PC-9 (cell line): ENCODE data around the gene SIGMAR1. TPM values are rescaled to one million over a fixed set of nuclear protein-coding genes. Genes with fewer than 3 reads are reported as not detected.

Experiments used
- BruUV-seq: library from RNA; stranded (reverse); fragments of 400-500 nt; replicated peaks from 2 replicates; lab custom pipeline; 2021; lab: Mats Ljungman, UMichigan
- CTCF ChIA-PET: fragments of 300-600 bp; sonication (Branson Sonifier 250); formaldehyde crosslinking; loops from one replicate; lab custom pipeline; 2022; ENCODE audit warnings: antibody characterized with exemption; lab: Charles Lee
- POLR2A ChIA-PET: fragments of 300-600 bp; sonication (Branson Sonifier 250); formaldehyde crosslinking; loops from one replicate; lab custom pipeline; 2022; ENCODE audit warnings: antibody characterized with exemption; ENCODE audit not compliant: unreplicated experiment; lab: Charles Lee
- DNase-seq, 2 experiments: peaks; one replicate each; pipeline versions ENCODE4 v3.0.0 to v3.0.0-alpha.2; 2015 to 2022; ENCODE audit warnings: mixed read lengths in 1 of 2
- H2AFZ ChIP-seq: fragments of 200-600 bp; sonication (generic); 2 replicates; pipeline ENCODE4 v1.8.1; 2017; ENCODE audit warnings: antibody characterized with exemption
- H3F3A ChIP-seq: fragments of 200-600 bp; sonication (generic); 2 replicates; pipeline ENCODE4 v1.8.1; 2017; ENCODE audit warnings: antibody characterized with exemption, mild to moderate bottlenecking, low read depth; ENCODE audit not compliant: insufficient read depth
- H3K27ac ChIP-seq: fragments of 200-600 bp; sonication (generic); 2 replicates; pipeline ENCODE4 v1.6.1; 2016; ENCODE audit warnings: mixed run types
- H3K27me3 ChIP-seq: fragments of 200-600 bp; sonication (generic); 2 replicates; pipeline ENCODE4 v1.6.1; 2016; ENCODE audit warnings: low read depth, mixed run types; ENCODE audit not compliant: insufficient read depth
- H3K36me3 ChIP-seq: fragments of 200-600 bp; sonication (generic); 2 replicates; pipeline ENCODE4 v1.6.1; 2016; ENCODE audit warnings: low read depth, mixed run types
- H3K4me1 ChIP-seq: fragments of 200-600 bp; sonication (generic); replicated peaks from 2 replicates; pipeline ENCODE4 v1.6.1; 2016; ENCODE audit warnings: mixed run types; ENCODE audit not compliant: insufficient read depth
- H3K4me2 ChIP-seq: fragments of 200-600 bp; sonication (generic); 2 replicates; pipeline ENCODE4 v1.6.1; 2017; ENCODE audit warnings: mixed run types
- H3K4me3 ChIP-seq: fragments of 200-600 bp; sonication (generic); 2 replicates; pipeline ENCODE4 v1.6.1; 2016; ENCODE audit warnings: mixed run types
- H3K79me2 ChIP-seq: fragments of 200-600 bp; sonication (generic); 2 replicates; pipeline ENCODE4 v1.6.1; 2017; ENCODE audit warnings: low read depth, mixed run types
- H3K9me2 ChIP-seq: fragments of 200-600 bp; sonication (generic); 2 replicates; pipeline ENCODE4 v1.8.1; 2017; ENCODE audit warnings: mild to moderate bottlenecking; ENCODE audit not compliant: insufficient read depth
- H3K9me3 ChIP-seq: fragments of 200-600 bp; sonication (generic); 2 replicates; pipeline ENCODE4 v1.8.1; 2016; ENCODE audit warnings: low read depth; ENCODE audit not compliant: insufficient read depth
- H4K20me1 ChIP-seq: fragments of 200-600 bp; sonication (generic); 2 replicates; pipeline ENCODE4 v1.8.1; 2017; ENCODE audit not compliant: insufficient read depth
- EZH2 ChIP-seq: fragments of 200-600 bp; sonication (generic); IDR thresholded peaks from 2 replicates; pipeline ENCODE4 v1.8.0; 2017; ENCODE audit warnings: antibody characterized with exemption, low read depth
- intact Hi-C: fragments of 100-400 bp; cut with micrococcal nuclease; formaldehyde crosslinking; loops from one replicate; pipeline ENCODE4 v1.10.0; 2022; ENCODE audit not compliant: unreplicated experiment
- total RNA-seq: library from RNA; stranded (reverse); gene quantifications from 2 replicates; pipeline ENCODE4 v1.2.3, GENCODE V29; 2021
- TF ChIP-seq, protein P1 (sequence below): fragments of 200-600 bp; sonication (generic); conservative IDR thresholded peaks from 2 replicates; pipeline ENCODE4 v1.6.1; 2017; ENCODE audit warnings: mixed run types, antibody characterized with exemption, mild to moderate bottlenecking, moderate library complexity

The SIGMAR1 gene
- total RNA-seq, 1 experiment from 2014 or later: 57.9 TPM

DNA sequence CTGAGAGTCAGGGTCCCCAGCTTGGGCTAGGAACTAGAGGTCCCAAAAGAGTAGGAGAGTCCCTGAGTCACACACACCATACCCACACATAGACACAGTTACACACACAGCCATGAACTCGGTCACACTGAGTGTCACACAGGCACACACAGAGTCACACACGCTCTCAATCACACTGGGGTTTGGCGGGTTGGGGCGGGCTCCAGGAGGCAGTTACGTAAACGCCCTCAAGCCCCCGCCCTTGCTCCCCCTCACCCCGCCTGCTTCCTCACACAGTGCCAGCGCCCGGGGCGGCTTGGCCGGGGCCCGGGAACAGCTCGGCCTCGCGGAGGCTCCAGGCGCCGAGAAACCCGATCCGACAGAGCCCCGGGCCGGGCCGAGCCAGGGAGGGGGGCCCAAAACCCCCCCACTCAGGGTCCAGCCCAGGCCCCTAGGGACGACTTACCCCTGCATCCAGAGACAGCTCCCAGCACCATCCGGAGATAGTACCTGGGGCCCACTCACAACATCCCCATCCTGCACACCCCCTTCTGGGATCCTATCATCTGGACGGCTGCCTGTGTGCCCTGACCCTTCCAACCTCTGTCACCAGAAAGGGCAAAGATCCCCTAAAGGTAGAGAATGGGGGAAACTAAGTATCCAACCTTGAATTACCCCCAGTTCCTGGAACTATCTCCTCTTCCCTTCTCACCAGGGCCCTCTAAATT lies 44.5 kb downstream of the SIGMAR1 start:
- Histone ChIP-seq H3K27me3 (peaks cover 11% of the 10 kb centered on the region), H3K4me2 (no peak overlapping the region), H3K4me3 (no peak overlapping the region)

DNA sequence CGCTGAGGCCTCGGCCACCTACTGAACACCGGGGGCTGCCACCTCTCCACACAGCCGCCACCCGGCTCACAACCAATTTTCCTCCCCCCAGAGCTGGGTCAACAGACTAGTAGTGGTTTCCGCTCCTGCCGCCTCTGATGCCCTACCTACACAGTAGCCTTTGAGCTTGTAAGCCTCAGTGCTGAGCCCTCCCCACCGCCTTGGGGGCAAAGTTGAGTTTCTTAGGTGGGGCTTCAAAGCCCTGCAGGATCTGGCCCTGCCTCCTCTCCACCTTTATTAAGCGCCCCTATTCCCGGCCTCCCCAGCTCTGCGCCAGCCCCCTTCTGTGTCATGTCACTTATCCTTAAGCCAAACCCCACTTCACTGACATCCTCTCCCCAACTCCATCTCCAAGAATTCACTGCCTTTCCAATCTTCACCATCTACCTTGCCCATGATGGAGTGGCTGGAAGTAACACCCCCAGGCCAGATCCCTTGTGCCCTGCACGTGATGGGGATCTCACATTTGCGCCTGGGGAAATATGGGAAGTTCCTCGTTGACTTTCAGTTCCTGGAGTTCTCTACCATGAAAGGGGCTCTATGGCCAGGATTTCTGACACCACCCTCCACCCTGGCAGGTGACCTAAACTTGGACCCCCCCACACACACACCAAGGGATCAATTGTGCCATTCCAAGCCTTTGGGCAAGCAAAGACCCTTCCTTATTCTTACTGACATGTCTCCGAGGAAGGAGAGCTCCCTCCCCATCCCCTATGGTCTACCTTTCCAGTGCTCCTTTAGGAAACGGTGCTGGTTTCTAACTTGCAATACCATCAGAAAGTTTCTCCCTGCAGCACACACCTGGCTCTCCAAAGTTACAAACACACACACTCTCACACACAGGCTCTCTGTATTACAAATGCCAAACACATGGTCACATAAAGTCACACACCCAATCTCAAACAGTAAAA lies 45.4 kb downstream of the SIGMAR1 start:
- intact Hi-C loops: loop anchor here (1.0 to 2.0 kb wide), 3 partner anchors 44 to 189 kb away; no protein-coding TSS in a partner anchor
- no peak overlapping the region for H2AFZ ChIP-seq
- TF ChIP-seq EZH2: no peak
- TF ChIP-seq, protein P1, sequence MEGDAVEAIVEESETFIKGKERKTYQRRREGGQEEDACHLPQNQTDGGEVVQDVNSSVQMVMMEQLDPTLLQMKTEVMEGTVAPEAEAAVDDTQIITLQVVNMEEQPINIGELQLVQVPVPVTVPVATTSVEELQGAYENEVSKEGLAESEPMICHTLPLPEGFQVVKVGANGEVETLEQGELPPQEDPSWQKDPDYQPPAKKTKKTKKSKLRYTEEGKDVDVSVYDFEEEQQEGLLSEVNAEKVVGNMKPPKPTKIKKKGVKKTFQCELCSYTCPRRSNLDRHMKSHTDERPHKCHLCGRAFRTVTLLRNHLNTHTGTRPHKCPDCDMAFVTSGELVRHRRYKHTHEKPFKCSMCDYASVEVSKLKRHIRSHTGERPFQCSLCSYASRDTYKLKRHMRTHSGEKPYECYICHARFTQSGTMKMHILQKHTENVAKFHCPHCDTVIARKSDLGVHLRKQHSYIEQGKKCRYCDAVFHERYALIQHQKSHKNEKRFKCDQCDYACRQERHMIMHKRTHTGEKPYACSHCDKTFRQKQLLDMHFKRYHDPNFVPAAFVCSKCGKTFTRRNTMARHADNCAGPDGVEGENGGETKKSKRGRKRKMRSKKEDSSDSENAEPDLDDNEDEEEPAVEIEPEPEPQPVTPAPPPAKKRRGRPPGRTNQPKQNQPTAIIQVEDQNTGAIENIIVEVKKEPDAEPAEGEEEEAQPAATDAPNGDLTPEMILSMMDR: peak; percentile 50; the same call in 1 of the 2 replicates

More for the DNA sequence above, 44.5 kb downstream of the SIGMAR1 start:
- H3K79me2 ChIP-seq: no peaks in the 10 kb centered on the region
- no peak for DNase-seq
- BruUV-seq: no TSS peak
- intact Hi-C loops: no loop called here
- H3K9me3 ChIP-seq: no peaks in the 10 kb centered on the region
- H2AFZ ChIP-seq: no peak overlapping the region
- ChIA-PET POLR2A (no interaction called here), CTCF (no interaction called here)
- no peaks in the 10 kb centered on the region for H3K36me3 ChIP-seq
- no peaks in the 10 kb centered on the region for H3F3A ChIP-seq
- H3K4me1 ChIP-seq: no peaks in the 10 kb centered on the region
- H3K27ac ChIP-seq: no peak overlapping the region
- H4K20me1 ChIP-seq: no peaks in the 10 kb centered on the region
- no peaks in the 10 kb centered on the region for H3K9me2 ChIP-seq
- TF ChIP-seq, protein P1: no peak
- TF ChIP-seq EZH2: no peak

DNA sequence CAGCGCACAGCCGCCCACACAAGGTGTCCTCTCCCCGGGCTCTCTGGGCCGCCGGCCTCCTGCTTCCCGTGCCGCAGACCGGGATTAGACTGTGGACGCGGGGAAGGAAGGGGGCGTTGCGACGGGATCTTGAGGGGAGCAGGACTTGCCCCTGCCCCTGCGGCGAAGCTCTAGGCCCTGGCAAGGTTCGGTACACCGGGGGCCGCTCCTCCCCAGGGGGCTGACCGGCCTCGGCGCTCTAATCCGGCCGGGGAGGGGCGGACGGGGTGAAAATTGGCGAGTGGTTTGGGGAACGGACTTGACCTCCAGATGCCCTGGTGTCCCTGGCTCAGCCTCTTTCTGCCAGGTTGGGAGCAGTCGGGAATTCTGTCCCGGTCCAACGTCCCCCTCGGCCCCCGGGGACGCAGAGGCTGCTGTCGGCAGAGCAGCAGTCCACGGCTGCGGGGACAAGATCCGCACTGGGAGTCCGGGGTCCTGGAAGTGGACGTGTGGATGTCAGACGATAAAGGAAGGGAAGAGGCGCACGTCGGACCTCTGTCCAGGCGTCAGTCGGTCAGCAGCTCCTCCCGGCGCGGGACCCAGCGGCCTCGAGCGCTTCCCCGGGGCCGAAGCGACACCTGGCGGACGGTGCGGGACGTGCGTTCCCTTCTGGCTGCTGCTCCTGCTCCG lies 46.2 kb downstream of the SIGMAR1 start:
- Histone ChIP-seq H3K4me2 (0 out of 2 replicates have a peak overlapping the region, but pooled peaks have one; percentile 42), H3K79me2 (no peaks in the 10 kb centered on the region), H3K27me3 (peaks cover 24% of the 10 kb centered on the region), H3K9me3 (no peaks in the 10 kb centered on the region), H2AFZ (no peak overlapping the region), H4K20me1 (no peaks in the 10 kb centered on the region), H3K4me3 (no peak overlapping the region), H3K4me1 (no peaks in the 10 kb centered on the region), H3F3A (no peaks in the 10 kb centered on the region), H3K27ac (no peak overlapping the region), H3K36me3 (no peaks in the 10 kb centered on the region), H3K9me2 (no peaks in the 10 kb centered on the region)
- BruUV-seq: no TSS peak
- CTCF ChIA-PET: interaction anchor here (0.6 to 1.5 kb wide), 5 partner anchors 41 to 260 kb away, joined by 3 to 12 read pairs (median 4); no protein-coding TSS in a partner anchor
- POLR2A ChIA-PET: no interaction called here
- TF ChIP-seq EZH2: 0 out of 2 replicates have a peak, but pooled peaks have one; percentile 57
- TF ChIP-seq, protein P1: peak; percentile 80
- intact Hi-C loops: loop anchor here (1.0 to 2.0 kb wide), 3 partner anchors 43 to 189 kb away; no protein-coding TSS in a partner anchor
- DNase-seq: peak; percentile 49 to 75

More for the DNA sequence above, 45.4 kb downstream of the SIGMAR1 start:
- H3K9me3 ChIP-seq: no peaks in the 10 kb centered on the region
- H3K36me3 ChIP-seq: no peaks in the 10 kb centered on the region
- H3K9me2 ChIP-seq: no peaks in the 10 kb centered on the region
- peaks cover 16% of the 10 kb centered on the region for H3K27me3 ChIP-seq
- BruUV-seq: no TSS peak
- H4K20me1 ChIP-seq: no peaks in the 10 kb centered on the region
- no peak overlapping the region for H3K4me3 ChIP-seq
- POLR2A ChIA-PET: no interaction called here
- no peaks in the 10 kb centered on the region for H3F3A ChIP-seq
- no peak for DNase-seq
- H3K4me1 ChIP-seq: no peaks in the 10 kb centered on the region
- no peaks in the 10 kb centered on the region for H3K79me2 ChIP-seq
- CTCF ChIA-PET: interaction anchor here (1.2 to 1.5 kb wide), 3 partner anchors 188 to 261 kb away, joined by 3 to 12 read pairs (median 4); no protein-coding TSS in a partner anchor
- H3K4me2 ChIP-seq: no peak overlapping the region
- H3K27ac ChIP-seq: no peak overlapping the region
